CD14-positive monocyte (primary cell): Measurements from ENCODE around the gene TBCD. TPM values are rescaled to one million over a fixed set of nuclear protein-coding genes. Genes with fewer than 3 reads are reported as not detected.

Experiments
- DNase-seq, 3 donors: peaks; one replicate each; pipeline ENCODE4 v3.0.0-alpha.2; 2011 to 2022
- H2AFZ ChIP-seq: 2 replicates; pipeline ENCODE4 v1.6.0; 2012; ENCODE audit warnings: mild to moderate bottlenecking, low read depth, low read length, inconsistent platforms; ENCODE audit not compliant: insufficient read depth, poor library complexity, severe bottlenecking
- H3K27ac ChIP-seq, 2 donors: 1 replicate in 1 of 2; 2 replicates in 1 of 2; pipeline ENCODE4 v1.5.1; 2012 to 2013; ENCODE audit warnings: low read length in 2 of 2, control low read depth in 1 of 2, inconsistent platforms in 1 of 2, low read depth in 1 of 2, mild to moderate bottlenecking in 1 of 2
- H3K27me3 ChIP-seq, 2 donors: one replicate each; pipeline versions ENCODE4 v1.6.0 to v1.6.1; 2011 to 2013; ENCODE audit warnings: low read length in 2 of 2; ENCODE audit not compliant: control insufficient read depth in 2 of 2, insufficient read depth in 2 of 2
- H3K36me3 ChIP-seq, 2 donors: replicated peaks in 1 of 2; 1 replicate in 1 of 2; 2 replicates in 1 of 2; pipeline versions ENCODE4 v1.5.1 to v1.6.1; 2012 to 2013; ENCODE audit warnings: low read length in 2 of 2, control low read depth in 1 of 2, inconsistent platforms in 1 of 2, mild to moderate bottlenecking in 1 of 2; ENCODE audit not compliant: insufficient read depth in 2 of 2, control insufficient read depth in 1 of 2
- H3K4me1 ChIP-seq, 2 donors: 1 replicate in 1 of 2; 2 replicates in 1 of 2; pipeline versions ENCODE4 v1.5.1 to v1.6.1; 2012 to 2013; ENCODE audit warnings: low read length in 2 of 2, control low read depth in 1 of 2, inconsistent platforms in 1 of 2, mild to moderate bottlenecking in 1 of 2, moderate library complexity in 1 of 2; ENCODE audit not compliant: insufficient read depth in 2 of 2, control insufficient read depth in 1 of 2
- H3K4me2 ChIP-seq: replicated peaks from 2 replicates; pipeline ENCODE3; 2012; ENCODE audit warnings: low read length, moderate library complexity, mild to moderate bottlenecking; ENCODE audit not compliant: poor library complexity, severe bottlenecking; ENCODE audit errors: extremely low read depth
- H3K4me3 ChIP-seq, 3 experiments: fragments of 200-600 bp in 1 of 3; sonication (generic) in 1 of 3; replicated peaks in 1 of 3; 1 replicate in 2 of 3; 2 replicates in 1 of 3; pipeline ENCODE4 v1.5.1; 2011 to 2013; ENCODE audit warnings: low read length in 3 of 3, mild to moderate bottlenecking in 3 of 3, control low read depth in 2 of 3, low read depth in 2 of 3, inconsistent platforms in 1 of 3, moderate library complexity in 1 of 3
- H3K79me2 ChIP-seq: 2 replicates; pipeline ENCODE4 v1.6.0; 2012; ENCODE audit warnings: mild to moderate bottlenecking, control low read depth, inconsistent platforms, low read length, moderate library complexity; ENCODE audit not compliant: insufficient read depth
- H3K9ac ChIP-seq: 2 replicates; pipeline ENCODE4 v1.6.0; 2017; ENCODE audit warnings: low read length, mild to moderate bottlenecking; ENCODE audit not compliant: insufficient read depth, poor library complexity, severe bottlenecking
- H3K9me3 ChIP-seq, 2 donors: replicated peaks in 1 of 2; 1 replicate in 1 of 2; 2 replicates in 1 of 2; pipeline versions ENCODE4 v1.5.1 to v1.6.1; 2012 to 2013; ENCODE audit warnings: low read length in 2 of 2, control low read depth in 1 of 2; ENCODE audit not compliant: control insufficient read depth in 1 of 2, insufficient read depth in 1 of 2
- H4K20me1 ChIP-seq: 2 replicates; pipeline ENCODE4 v1.6.0; 2012; ENCODE audit warnings: mild to moderate bottlenecking, low read length, control low read depth, moderate library complexity; ENCODE audit not compliant: insufficient read depth
- H3K27ac Mint-ChIP-seq, 7 donors: one replicate each; pipeline ENCODE4 v1.8.0; 2020; ENCODE audit warnings: mild to moderate bottlenecking in 7 of 7, mixed read lengths in 7 of 7, moderate library complexity in 6 of 7, inconsistent platforms in 2 of 7
- H3K27me3 Mint-ChIP-seq, 3 donors: one replicate each; pipeline ENCODE4 v1.8.0; 2021 to 2022; ENCODE audit warnings: low read depth in 3 of 3, mild to moderate bottlenecking in 3 of 3, mixed read lengths in 3 of 3, moderate library complexity in 3 of 3, inconsistent platforms in 1 of 3
- H3K36me3 Mint-ChIP-seq, 2 donors: one replicate each; pipeline ENCODE4 v1.8.0; 2020; ENCODE audit warnings: mixed read lengths in 2 of 2, inconsistent platforms in 1 of 2, mild to moderate bottlenecking in 1 of 2
- H3K4me1 Mint-ChIP-seq: one replicate; pipeline ENCODE4 v1.8.0; 2020; ENCODE audit warnings: mild to moderate bottlenecking, mixed read lengths
- H3K4me3 Mint-ChIP-seq, 2 donors: one replicate each; pipeline ENCODE4 v1.8.0; 2020; ENCODE audit warnings: mild to moderate bottlenecking in 2 of 2, mixed read lengths in 2 of 2, moderate library complexity in 1 of 2
- H3K9me3 Mint-ChIP-seq, 7 donors: one replicate each; pipeline ENCODE4 v1.8.0; 2020 to 2022; ENCODE audit warnings: mixed read lengths in 7 of 7, mild to moderate bottlenecking in 6 of 7, moderate library complexity in 6 of 7, inconsistent platforms in 2 of 7
- WGBS: methylation state at CpG from one replicate; pipeline ENCODE4 v1.1.5; 2013; ENCODE audit warnings: missing lambda C conversion rate; ENCODE audit not compliant: insufficient coverage; 5-methylcytosine and 5-hydroxymethylcytosine counted together
- intact Hi-C, 2 donors: fragments of 100-400 bp; cut with micrococcal nuclease; formaldehyde crosslinking; loops; one replicate each; pipeline versions ENCODE4 v1.15.0 to v1.15.1; 2023
- polyA plus RNA-seq, 3 donors: library from polyadenylated mRNA; depleted of rRNA in 1 of 3; unstranded in 2 of 3; stranded (reverse) in 1 of 3; fragments of 300-500 nt in 2 of 3; fragments of >200 nt in 1 of 3; fragmentation: Illumina TruSeq in 2 of 3; gene quantifications; 1 replicate in 2 of 3; 2 replicates in 1 of 3; pipeline ENCODE4 v1.2.3, GENCODE V29; 2012 to 2021
- TF ChIP-seq, protein P1 (sequence below): fragments of 200-600 bp; IDR thresholded peaks from one replicate; pipeline ENCODE4 v1.8.0; 2022; ENCODE audit warnings: antibody characterized with exemption, mild to moderate bottlenecking

The TBCD gene
- polyA plus RNA-seq, 3 donors = 54.7 to 74.0 (median 66.6) TPM

DNA sequence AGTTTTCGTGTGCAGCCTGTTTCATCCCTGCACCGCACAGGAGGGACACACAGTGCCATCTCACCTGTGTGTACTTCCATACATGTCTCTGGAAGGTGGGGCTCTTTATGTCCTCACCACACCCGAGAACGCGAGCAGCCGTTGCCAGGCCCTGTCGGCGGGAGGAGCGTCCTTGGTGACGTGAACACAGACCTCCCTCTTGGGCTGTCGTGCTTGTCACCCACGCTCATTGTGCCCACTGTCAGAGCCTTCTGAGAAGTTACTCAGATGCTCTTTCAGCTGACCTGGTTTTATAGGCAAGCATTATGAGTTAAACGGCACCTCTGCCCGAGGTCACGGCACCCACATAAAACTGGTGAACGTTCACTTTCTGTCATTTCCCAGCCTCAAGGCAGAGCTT, 47.7 kb downstream of the TBCD start:
- TF ChIP-seq, protein P1, sequence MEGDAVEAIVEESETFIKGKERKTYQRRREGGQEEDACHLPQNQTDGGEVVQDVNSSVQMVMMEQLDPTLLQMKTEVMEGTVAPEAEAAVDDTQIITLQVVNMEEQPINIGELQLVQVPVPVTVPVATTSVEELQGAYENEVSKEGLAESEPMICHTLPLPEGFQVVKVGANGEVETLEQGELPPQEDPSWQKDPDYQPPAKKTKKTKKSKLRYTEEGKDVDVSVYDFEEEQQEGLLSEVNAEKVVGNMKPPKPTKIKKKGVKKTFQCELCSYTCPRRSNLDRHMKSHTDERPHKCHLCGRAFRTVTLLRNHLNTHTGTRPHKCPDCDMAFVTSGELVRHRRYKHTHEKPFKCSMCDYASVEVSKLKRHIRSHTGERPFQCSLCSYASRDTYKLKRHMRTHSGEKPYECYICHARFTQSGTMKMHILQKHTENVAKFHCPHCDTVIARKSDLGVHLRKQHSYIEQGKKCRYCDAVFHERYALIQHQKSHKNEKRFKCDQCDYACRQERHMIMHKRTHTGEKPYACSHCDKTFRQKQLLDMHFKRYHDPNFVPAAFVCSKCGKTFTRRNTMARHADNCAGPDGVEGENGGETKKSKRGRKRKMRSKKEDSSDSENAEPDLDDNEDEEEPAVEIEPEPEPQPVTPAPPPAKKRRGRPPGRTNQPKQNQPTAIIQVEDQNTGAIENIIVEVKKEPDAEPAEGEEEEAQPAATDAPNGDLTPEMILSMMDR = no peak
- H3K9ac ChIP-seq = no peak overlapping the region
- peaks cover 0 to 2% (median 0%) of the 10 kb centered on the region in 3 donors for H3K27me3 Mint-ChIP-seq
- no peaks in the 10 kb centered on the region for H3K27me3 ChIP-seq
- intact Hi-C loops = loop anchor here in 1 of 2 donors (10.0 kb wide), 1 partner anchor 135 kb away; no protein-coding TSS in a partner anchor
- H3K4me3 Mint-ChIP-seq = no peak overlapping the region
- no peaks in the 10 kb centered on the region for H4K20me1 ChIP-seq
- H3K27ac Mint-ChIP-seq = no peak overlapping the region
- no peak overlapping the region for H3K27ac ChIP-seq
- H3K9me3 ChIP-seq = peaks cover 0 to 4% of the 10 kb centered on the region in 2 donors
- H3K9me3 Mint-ChIP-seq = peaks cover 3 to 8% (median 5%) of the 10 kb centered on the region in 7 donors
- H3K4me1 ChIP-seq = no peaks in the 10 kb centered on the region
- H3K36me3 Mint-ChIP-seq = peaks cover 31 to 35% of the 10 kb centered on the region in 2 donors
- no peaks in the 10 kb centered on the region for H3K79me2 ChIP-seq
- DNase-seq = no peak
- H2AFZ ChIP-seq = no peak overlapping the region
- no peaks in the 10 kb centered on the region for H3K4me1 Mint-ChIP-seq
- H3K4me3 ChIP-seq = no peak overlapping the region
- 96% methylated on average over 13 of the region's 16 CpGs for WGBS
- no peak overlapping the region for H3K4me2 ChIP-seq
- H3K36me3 ChIP-seq = peaks cover 6 to 12% of the 10 kb centered on the region in 2 donors

- H3K9ac ChIP-seq = no peak overlapping the region
- Mint-ChIP-seq H3K36me3 (peaks cover 32 to 34% of the 10 kb centered on the region in 2 donors), H3K27me3 (peaks cover 0 to 2% (median 0%) of the 10 kb centered on the region in 3 donors), H3K4me1 (no peaks in the 10 kb centered on the region), H3K9me3 (peaks cover 3 to 8% (median 5%) of the 10 kb centered on the region in 7 donors), H3K27ac (no peak overlapping the region), H3K4me3 (no peak overlapping the region)
- WGBS = over 99% methylated on average over 11 of the region's 15 CpGs
- no peaks in the 10 kb centered on the region for H3K4me1 ChIP-seq
- H3K36me3 ChIP-seq = peaks cover 3 to 16% of the 10 kb centered on the region in 2 donors
- intact Hi-C loops = no loop called here
- peaks cover 0 to 4% of the 10 kb centered on the region in 2 donors for H3K9me3 ChIP-seq
- TF ChIP-seq, protein P1 = no peak
- no peak overlapping the region for H3K27ac ChIP-seq
- H2AFZ ChIP-seq = no peak overlapping the region
- no peaks in the 10 kb centered on the region for H3K79me2 ChIP-seq
- DNase-seq = no peak
- H4K20me1 ChIP-seq = no peaks in the 10 kb centered on the region
- no peak overlapping the region for H3K4me3 ChIP-seq
- no peaks in the 10 kb centered on the region for H3K27me3 ChIP-seq
- no peak overlapping the region for H3K4me2 ChIP-seq
Observed at GRCh38 chr17:82800885-82801284, 49.0 kb downstream of the TBCD start.
